ENCODE results near the gene IL1RAPL2.

DNA sequence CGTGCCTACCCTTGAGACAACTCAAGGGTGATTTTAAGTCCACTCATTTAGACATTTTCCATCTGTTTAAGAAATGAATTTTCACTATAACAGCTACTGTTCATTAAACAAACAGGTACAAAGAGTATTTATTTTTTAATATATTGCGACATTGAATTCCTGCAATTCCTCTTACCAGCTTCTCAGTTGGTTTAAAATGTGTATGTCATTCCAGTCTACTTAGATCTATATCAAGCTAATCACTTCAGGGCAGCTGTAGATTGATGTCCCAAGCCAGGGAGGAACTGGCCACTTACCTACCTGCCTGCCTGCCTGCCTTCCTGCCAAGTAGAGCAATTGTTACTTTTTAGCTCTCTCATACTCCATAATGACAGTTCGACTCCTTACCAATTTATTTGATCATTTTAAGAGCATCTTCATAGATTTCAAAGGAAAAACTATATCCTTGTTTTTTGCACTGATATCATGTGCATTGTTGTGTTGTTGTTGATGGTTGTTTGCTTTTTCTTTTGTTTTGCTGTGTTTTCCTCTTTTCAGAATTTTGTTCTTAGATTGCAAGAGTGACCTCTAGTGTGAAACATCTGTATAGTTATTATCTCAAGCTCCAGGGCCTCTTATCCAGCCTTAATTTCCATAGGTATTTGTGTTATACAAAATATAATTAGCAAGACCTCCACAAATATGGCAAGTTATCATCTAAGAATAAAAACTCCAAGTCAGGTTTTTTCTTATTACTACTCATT is 1135.5 kb downstream of the IL1RAPL2 start:
- TF ChIP-seq, protein P1, sequence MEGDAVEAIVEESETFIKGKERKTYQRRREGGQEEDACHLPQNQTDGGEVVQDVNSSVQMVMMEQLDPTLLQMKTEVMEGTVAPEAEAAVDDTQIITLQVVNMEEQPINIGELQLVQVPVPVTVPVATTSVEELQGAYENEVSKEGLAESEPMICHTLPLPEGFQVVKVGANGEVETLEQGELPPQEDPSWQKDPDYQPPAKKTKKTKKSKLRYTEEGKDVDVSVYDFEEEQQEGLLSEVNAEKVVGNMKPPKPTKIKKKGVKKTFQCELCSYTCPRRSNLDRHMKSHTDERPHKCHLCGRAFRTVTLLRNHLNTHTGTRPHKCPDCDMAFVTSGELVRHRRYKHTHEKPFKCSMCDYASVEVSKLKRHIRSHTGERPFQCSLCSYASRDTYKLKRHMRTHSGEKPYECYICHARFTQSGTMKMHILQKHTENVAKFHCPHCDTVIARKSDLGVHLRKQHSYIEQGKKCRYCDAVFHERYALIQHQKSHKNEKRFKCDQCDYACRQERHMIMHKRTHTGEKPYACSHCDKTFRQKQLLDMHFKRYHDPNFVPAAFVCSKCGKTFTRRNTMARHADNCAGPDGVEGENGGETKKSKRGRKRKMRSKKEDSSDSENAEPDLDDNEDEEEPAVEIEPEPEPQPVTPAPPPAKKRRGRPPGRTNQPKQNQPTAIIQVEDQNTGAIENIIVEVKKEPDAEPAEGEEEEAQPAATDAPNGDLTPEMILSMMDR (IDR thresholded peaks at IDR 0.05): peak; percentile 19; the same call in 1 of the 2 replicates
- TF ChIP-seq POLR2AphosphoS5 (IDR thresholded peaks at IDR 0.05; ENCODE audit: low read depth, low read length) (no peak), TCF7L2 (IDR thresholded peaks at IDR 0.05; ENCODE audit: low read depth, low read length) (no peak)
